RWPE1 (cell line): ENCODE results near the gene CDC23.

Source experiments
- CTCF ChIA-PET: fragments of 350-600 bp; sonication (Branson Sonifier 250); formaldehyde crosslinking; extraction: SDS; loops from one replicate; lab custom pipeline; 2021; lab: Yijun Ruan, JAX
- POLR2A ChIA-PET: fragments of 400-600 bp; formaldehyde crosslinking; extraction: SDS; loops from one replicate; lab custom pipeline; 2020; ENCODE audit warnings: antibody characterized with exemption; ENCODE audit not compliant: low non-redundant PET; lab: Yijun Ruan, JAX
- DNase-seq: peaks from one replicate; pipeline ENCODE4 v3.0.0; 2012; ENCODE audit warnings: low spot score
- H3K27ac ChIP-seq: fragments of 450-650 bp; 2 replicates; pipeline ENCODE4 v1.5.1; 2017
- CTCF ChIP-seq: fragments of 450-650 bp; conservative IDR thresholded peaks from 2 replicates; pipeline ENCODE4 v1.5.1; 2017; ENCODE audit warnings: low read depth, mild to moderate bottlenecking

The CDC23 gene

GRCh38 chr5:138188626-138189025 is 24.5 kb downstream of the CDC23 start:
- DNase-seq: no peak

GRCh38 chr5:138186002-138186447 is 27.1 kb downstream of the CDC23 start:
- ChIA-PET CTCF (interaction anchor here (1.3 kb wide), 1 partner anchor 167 kb away, joined by 3 read pairs; no protein-coding TSS in a partner anchor), POLR2A (interaction anchor here (1.0 to 1.2 kb wide), 2 partner anchors 16 to 27 kb away, joined by 3 to 4 read pairs; partner anchors contain the start of gene CDC23)
- no peak for TF ChIP-seq CTCF
- DNase-seq: no peak
- H3K27ac ChIP-seq: no peak overlapping the region

More at GRCh38 chr5:138188626-138189025, 24.5 kb downstream of the CDC23 start:
- ChIA-PET POLR2A (no interaction called here), CTCF (interaction anchor here (0.8 to 1.2 kb wide), 2 partner anchors 21 to 98 kb away, joined by 3 to 4 read pairs; no protein-coding TSS in a partner anchor)
- TF ChIP-seq CTCF: no peak
- H3K27ac ChIP-seq: no peak overlapping the region

DNA sequence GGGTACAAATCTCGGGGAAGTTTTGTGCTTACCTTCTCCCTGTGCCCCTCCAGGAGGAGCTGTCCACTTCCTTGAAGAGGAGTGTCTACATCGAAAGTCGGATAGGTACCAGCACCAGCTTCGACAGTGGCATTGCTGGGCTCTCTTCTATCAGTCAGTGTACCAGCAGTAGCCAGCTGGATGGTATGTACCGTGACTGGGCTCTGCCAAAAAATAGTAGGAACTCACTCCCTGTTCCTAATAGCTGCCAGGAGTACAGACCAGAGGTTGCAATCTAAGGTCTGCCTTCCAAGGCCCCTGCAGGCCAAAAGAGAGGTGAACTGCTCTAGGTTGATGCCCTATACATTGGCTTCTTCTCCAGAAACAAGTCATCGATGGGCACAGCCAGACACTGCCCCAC is 30.3 kb downstream of the CDC23 start:
- ChIA-PET CTCF (interaction anchor here (0.7 to 1.1 kb wide), 2 partner anchors 231 to 436 kb away, joined by 3 to 4 read pairs; no protein-coding TSS in a partner anchor), POLR2A (no interaction called here)
- DNase-seq: no peak
- no peak for TF ChIP-seq CTCF
- H3K27ac ChIP-seq: no peak overlapping the region

DNA sequence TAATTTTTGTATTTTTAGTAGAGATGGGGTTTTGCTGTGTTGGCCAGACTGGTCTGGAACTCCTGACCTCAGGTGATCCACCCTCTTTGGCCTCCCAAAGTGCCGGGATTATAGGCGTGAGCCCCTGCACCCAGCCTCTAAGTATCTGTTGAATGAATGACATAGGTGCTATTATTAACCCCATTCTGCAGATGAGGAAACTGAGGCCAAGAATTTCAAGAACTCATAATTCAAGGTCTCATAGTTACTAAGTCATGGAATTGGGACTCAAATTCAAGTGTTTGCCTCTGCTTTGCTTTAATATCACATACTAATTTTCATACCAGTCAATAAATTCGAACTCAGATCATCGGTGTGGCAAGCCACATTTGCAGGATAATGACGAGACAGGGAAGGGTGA is 32.3 kb downstream of the CDC23 start:
- no peak overlapping the region for H3K27ac ChIP-seq
- ChIA-PET POLR2A (no interaction called here), CTCF (interaction anchor here (1.3 to 1.6 kb wide), 2 partner anchors 14 to 113 kb away, joined by 4 to 5 read pairs; no protein-coding TSS in a partner anchor)
- no peak for DNase-seq
- TF ChIP-seq CTCF: no peak

- CTCF ChIA-PET: interaction anchor here (0.6 to 1.6 kb wide), 7 partner anchors 9 to 314 kb away, joined by 3 to 5 read pairs (median 4); no protein-coding TSS in a partner anchor
- TF ChIP-seq CTCF: peak; percentile 83
- DNase-seq: peak; percentile 81
- POLR2A ChIA-PET: no interaction called here
- H3K27ac ChIP-seq: no peak overlapping the region
These were observed 32.8 kb downstream of the CDC23 start for GRCh38 chr5:138180183-138180782.

GRCh38 chr5:138179277-138179857 is 33.8 kb downstream of the CDC23 start:
- POLR2A ChIA-PET: interaction anchor here (1.0 kb wide), 1 partner anchor 34 kb away, joined by 5 read pairs; no protein-coding TSS in a partner anchor
- H3K27ac ChIP-seq: peak overlapping the region; percentile 84
- CTCF ChIA-PET: interaction anchor here (0.7 to 1.3 kb wide), 8 partner anchors 8 to 174 kb away, joined by 3 to 5 read pairs (median 4); partner anchors contain the start of gene KDM3B
- DNase-seq: peak; percentile 37
- TF ChIP-seq CTCF: no peak
